ENCODE results near the gene PYGB.

Gene PYGB

GRCh38 chr20:25271486-25272222 is 23.8 kb downstream of the PYGB start:
- no peak for DNase-seq (ENCODE audit: low read depth, low spot score)

GRCh38 chr20:25272223-25273000 is 24.5 kb downstream of the PYGB start:
- no peak for DNase-seq (ENCODE audit: low read depth, low spot score)

GRCh38 chr20:25273046-25273445 is 25.2 kb downstream of the PYGB start:
- no peak for DNase-seq (ENCODE audit: low read depth, low spot score)

- DNase-seq (ENCODE audit: low read depth, low spot score) = no peak
Observed at GRCh38 chr20:25273541-25274358, 25.9 kb downstream of the PYGB start.

GRCh38 chr20:25274481-25274880 is 26.6 kb downstream of the PYGB start:
- no peak for DNase-seq (ENCODE audit: low read depth, low spot score)

- DNase-seq (ENCODE audit: low read depth, low spot score) = no peak
Observed at GRCh38 chr20:25274891-25275812, 27.3 kb downstream of the PYGB start.

GRCh38 chr20:25275813-25276532 is 28.1 kb downstream of the PYGB start:
- DNase-seq (ENCODE audit: low read depth, low spot score) = no peak

GRCh38 chr20:25276533-25277050 is 28.7 kb downstream of the PYGB start:
- no peak for DNase-seq (ENCODE audit: low read depth, low spot score)

- no peak for DNase-seq (ENCODE audit: low read depth, low spot score)
Observed at GRCh38 chr20:25277051-25277801, 29.3 kb downstream of the PYGB start.

GRCh38 chr20:25277941-25278521 is 30.1 kb downstream of the PYGB start:
- DNase-seq (ENCODE audit: low read depth, low spot score) = no peak

GRCh38 chr20:25278636-25279361 is 30.9 kb downstream of the PYGB start:
- DNase-seq (ENCODE audit: low read depth, low spot score) = no peak

GRCh38 chr20:25279403-25279802 is 31.5 kb downstream of the PYGB start:
- no peak for DNase-seq (ENCODE audit: low read depth, low spot score)

GRCh38 chr20:25280051-25280573 is 32.2 kb downstream of the PYGB start:
- no peak for DNase-seq (ENCODE audit: low read depth, low spot score)

- DNase-seq (ENCODE audit: low read depth, low spot score) = no peak
Observed at GRCh38 chr20:25280574-25281535, 33.0 kb downstream of the PYGB start.

- DNase-seq (ENCODE audit: low read depth, low spot score) = no peak
Observed at GRCh38 chr20:25281541-25281991, 33.7 kb downstream of the PYGB start.

- no peak for DNase-seq (ENCODE audit: low read depth, low spot score)
Observed at GRCh38 chr20:25282034-25282781, 34.3 kb downstream of the PYGB start.

Measured in activated CD4-positive, CD25-positive, alpha-beta regulatory T cell treated with anti-CD3 and anti-CD28 coated beads, Interleukin-2, amount 50 U/mL, for 16 hours (primary cell).